Measurements from ENCODE around the gene GLIS1. TPM values are rescaled to one million over a fixed set of nuclear protein-coding genes. Genes with fewer than 3 reads are reported as not detected.

GLIS1 gene
- total RNA-seq, 1 experiment from 2014 or later: 0.39 TPM

DNA sequence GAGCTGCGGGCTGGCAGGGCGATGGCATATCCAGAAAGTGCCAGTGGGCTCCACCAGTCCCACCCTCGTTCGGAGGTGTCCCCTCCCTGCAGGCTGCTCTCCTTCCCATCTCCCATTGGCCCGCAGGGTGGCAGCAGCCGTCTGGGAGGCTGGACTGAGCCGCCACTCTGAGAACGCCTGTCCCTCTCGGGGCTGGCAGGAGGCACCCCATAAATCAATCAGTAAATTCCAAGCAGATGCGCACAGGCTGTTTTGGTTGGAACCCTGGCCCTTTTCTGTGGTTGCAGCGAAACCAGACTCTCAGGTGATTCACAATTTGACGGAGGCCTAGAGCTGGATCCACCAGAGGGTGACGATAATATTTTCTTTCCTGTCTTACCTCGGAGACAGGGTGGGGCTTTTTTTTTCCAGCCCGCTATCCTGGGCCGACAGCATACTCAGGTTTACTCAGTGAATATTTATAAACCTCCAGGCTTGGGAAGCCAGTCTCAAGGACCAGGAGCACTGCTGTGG is 99.7 kb downstream of the GLIS1 start:
- Histone ChIP-seq H3K36me3 (ENCODE audit: control insufficient read depth in 1 of 2, insufficient read depth in 2 of 2, low read length in 2 of 2) (no peaks in the 10 kb centered on the region), H3K4me2 (ENCODE audit: low read length) (peak overlapping the region; percentile 29), H3K4me3 (replicated peaks in 1 of 2; ENCODE audit: low read depth in 1 of 2, low read length in 2 of 2) (no peak overlapping the region), H3K9me2 (ENCODE audit: insufficient read depth) (no peaks in the 10 kb centered on the region), H3K79me2 (ENCODE audit: insufficient read depth, low read length) (no peaks in the 10 kb centered on the region), H3K4me1 (ENCODE audit: control insufficient read depth in 1 of 2, insufficient read depth in 2 of 2, low read length in 2 of 2) (peaks cover 6 to 12% of the 10 kb centered on the region in 2 experiments; a peak in 3 of 4 replicates), H2AFZ (ENCODE audit: low read depth, low read length, poor library complexity, severe bottlenecking) (no peak overlapping the region), H3K9ac (ENCODE audit: low read length) (no peak overlapping the region), H3K27me3 (ENCODE audit: insufficient read depth, low read length) (no peaks in the 10 kb centered on the region; the same call in none of the 2 replicates), H4K20me1 (ENCODE audit: insufficient read depth) (no peaks in the 10 kb centered on the region), H3K9me3 (ENCODE audit: control insufficient read depth in 1 of 2, insufficient read depth in 1 of 2, low read depth in 1 of 2, low read length in 2 of 2) (no peaks in the 10 kb centered on the region), H3K27ac (ENCODE audit: low read depth, low read length) (no peak overlapping the region)
- BruUV-seq (replicated peaks): no TSS peak
- DNase-seq (ENCODE audit: low read depth, low spot score): peak; percentile 4
- POLR2A ChIA-PET: no interaction called here
- ATAC-seq: peak; percentile 93
- intact Hi-C loops (cut with micrococcal nuclease): no loop called here
- peak; percentile 53 for TF ChIP-seq RAD21 (IDR thresholded peaks at IDR 0.05; ENCODE audit: low read depth)
- no peak for TF ChIP-seq CEBPB (IDR thresholded peaks at IDR 0.05; ENCODE audit: low read depth)
- TF ChIP-seq SRF (IDR thresholded peaks at IDR 0.05; ENCODE audit: low read depth): no peak
- TF ChIP-seq, protein P1, sequence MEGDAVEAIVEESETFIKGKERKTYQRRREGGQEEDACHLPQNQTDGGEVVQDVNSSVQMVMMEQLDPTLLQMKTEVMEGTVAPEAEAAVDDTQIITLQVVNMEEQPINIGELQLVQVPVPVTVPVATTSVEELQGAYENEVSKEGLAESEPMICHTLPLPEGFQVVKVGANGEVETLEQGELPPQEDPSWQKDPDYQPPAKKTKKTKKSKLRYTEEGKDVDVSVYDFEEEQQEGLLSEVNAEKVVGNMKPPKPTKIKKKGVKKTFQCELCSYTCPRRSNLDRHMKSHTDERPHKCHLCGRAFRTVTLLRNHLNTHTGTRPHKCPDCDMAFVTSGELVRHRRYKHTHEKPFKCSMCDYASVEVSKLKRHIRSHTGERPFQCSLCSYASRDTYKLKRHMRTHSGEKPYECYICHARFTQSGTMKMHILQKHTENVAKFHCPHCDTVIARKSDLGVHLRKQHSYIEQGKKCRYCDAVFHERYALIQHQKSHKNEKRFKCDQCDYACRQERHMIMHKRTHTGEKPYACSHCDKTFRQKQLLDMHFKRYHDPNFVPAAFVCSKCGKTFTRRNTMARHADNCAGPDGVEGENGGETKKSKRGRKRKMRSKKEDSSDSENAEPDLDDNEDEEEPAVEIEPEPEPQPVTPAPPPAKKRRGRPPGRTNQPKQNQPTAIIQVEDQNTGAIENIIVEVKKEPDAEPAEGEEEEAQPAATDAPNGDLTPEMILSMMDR (IDR thresholded peaks at IDR 0.05 in 2 of 3, conservative IDR thresholded peaks at IDR 0.05 in 1 of 3; ENCODE audit: borderline replicate concordance in 1 of 3, insufficient read depth in 1 of 3, low read depth in 2 of 3, low read length in 2 of 3): peak in 1 of 3 experiments; percentile 36; a peak in 1 of 6 replicates
- TF ChIP-seq SP1 (IDR thresholded peaks at IDR 0.05; ENCODE audit: low read depth): no peak
- TF ChIP-seq ATF3 (IDR thresholded peaks at IDR 0.05): no peak
- RAD21 ChIA-PET (ENCODE audit: low non-redundant PET in 1 of 2, low total read pairs in 2 of 2, uncharacterized antibody in 2 of 2, unreplicated experiment in 2 of 2): no interaction called here
- CTCF ChIA-PET: no interaction called here
